ENCODE results near the gene MAN2A2.
"Not testable (repeated sequence)": the region's sequence is repeated elsewhere in the genome, so short reads cannot be mapped to it uniquely, and the experiment has no call there.

Gene MAN2A2

DNA sequence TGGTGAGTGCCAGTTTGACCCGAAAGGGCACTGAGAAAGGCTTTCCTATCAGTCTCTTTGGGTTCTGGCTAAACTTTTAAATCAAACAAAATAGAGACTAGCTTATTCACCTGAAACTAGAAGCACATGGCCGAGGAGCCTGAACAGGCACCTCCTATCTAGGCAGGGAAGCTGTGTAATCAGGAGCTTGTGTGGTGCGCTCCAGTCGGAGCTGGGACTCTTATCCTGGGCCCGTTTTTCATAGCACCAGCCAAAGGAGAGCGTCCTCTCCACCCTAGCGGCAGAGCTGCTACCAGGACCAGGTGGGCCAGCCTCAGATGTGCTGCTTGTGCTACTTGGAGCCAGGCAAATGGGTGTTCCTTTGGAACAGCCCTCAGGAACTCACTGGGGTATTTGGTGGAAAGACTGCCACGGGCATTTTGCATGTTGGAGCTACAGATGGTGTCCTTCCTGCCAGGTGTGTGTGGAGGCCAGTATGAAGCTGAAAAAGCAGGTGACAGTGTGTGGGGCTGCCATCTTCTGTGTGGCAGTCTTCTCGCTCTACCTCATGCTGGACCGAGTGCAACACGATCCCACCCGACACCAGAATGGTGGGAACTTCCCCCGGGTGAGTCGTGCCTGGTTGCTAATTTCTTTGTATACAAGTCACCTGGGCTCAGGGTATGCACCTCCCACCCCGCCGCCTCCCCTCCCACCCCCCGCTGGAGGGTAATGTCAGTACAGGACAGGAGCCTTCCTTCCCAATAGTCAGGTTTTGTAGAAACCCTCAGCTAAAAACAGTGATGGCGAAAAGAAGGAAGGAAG is 833 bp downstream of the MAN2A2 start:
- DNase-seq (ENCODE audit: low read depth in 3 of 3), result no peak

DNA sequence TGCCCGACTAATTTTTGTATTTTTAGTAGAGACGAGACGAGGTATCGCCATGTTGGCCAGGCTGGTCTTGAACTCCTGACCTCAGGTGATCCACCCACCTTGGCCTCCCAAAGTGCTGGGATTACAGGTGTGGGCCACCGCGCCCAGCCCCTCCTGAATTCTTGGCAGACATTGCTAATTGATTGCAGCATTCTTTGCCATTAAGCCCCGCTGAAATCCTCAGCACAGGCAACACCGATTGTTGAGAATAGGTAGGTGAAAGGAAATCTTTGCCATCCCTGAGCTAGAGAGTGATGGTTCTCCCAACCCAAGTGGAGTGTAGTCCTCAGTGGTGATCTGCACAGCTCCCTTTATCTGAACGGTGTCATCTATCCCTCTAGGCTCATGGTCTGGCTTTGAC is 1.6 kb downstream of the MAN2A2 start:
- DNase-seq (ENCODE audit: low read depth in 3 of 3), result no peak

- no peak for DNase-seq (ENCODE audit: low read depth in 3 of 3)
These were observed 2.4 kb downstream of the MAN2A2 start for GRCh38 chr15:90905306-90906180.

- no peak for DNase-seq (ENCODE audit: low read depth in 3 of 3)
These were observed 3.2 kb downstream of the MAN2A2 start for GRCh38 chr15:90906181-90906849.

DNA sequence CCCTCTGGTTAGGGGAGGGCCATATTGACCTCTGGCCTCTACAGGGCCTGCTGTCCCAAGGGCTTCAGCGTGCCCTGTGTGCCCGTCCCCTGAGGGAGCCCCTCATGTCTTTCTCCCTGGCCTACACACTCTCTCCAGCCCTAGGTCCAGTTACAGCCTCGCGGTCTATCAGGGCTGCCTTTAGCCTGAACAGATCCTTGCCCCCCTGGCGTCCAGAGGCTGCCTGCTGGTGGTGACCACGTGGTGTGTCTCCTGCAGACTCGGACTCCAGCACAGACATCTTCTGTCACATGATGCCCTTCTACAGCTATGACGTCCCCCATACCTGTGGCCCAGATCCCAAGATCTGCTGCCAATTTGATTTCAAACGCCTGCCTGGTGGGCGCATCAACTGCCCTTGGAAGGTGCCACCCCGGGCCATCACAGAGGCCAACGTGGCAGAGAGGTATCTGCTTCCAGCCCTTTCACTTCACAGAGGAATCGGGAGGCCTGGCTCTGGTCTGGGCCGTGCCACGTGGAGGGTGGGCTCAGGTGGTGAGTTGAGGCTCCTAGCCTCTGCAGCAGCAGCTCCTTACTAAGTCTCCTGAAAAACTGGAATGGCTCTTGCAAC is 4.1 kb downstream of the MAN2A2 start:
- no peak for DNase-seq (ENCODE audit: low read depth in 3 of 3)

DNA sequence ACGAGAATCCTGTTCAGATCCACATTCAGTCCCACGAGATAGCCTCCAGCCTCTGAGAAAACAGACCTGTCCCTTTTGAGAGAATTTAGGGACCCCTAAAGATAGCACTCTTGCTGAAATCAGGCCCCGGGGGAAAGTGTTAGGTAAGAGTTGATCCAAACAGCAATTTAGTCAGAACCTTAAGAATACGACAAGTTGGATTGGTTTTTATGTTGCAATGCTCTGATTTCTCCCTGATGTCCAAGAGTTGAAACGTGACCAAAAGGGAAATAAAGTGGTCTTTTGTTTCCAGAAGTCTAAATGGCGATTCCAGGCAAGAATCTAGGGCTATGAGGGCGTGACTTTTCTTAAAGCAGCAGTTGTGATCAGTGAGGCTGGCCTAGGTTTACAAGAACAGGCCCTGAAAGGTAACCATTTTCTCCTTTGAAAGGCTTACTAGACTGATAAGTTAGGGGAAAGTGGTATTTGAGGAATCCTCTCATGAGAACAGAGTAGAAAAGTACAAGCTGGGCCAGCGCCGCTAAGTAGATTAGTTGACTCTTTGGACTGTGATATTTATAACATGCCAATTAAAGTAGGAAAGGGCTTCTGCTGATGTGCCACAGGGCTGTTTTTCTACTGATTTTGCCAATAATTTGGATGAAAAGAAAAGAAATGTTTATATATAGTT is 4.9 kb downstream of the MAN2A2 start:
- no peak for DNase-seq (ENCODE audit: low read depth in 3 of 3)

- DNase-seq (ENCODE audit: low read depth in 3 of 3), result not testable (repeated sequence)
These were observed 6.3 kb downstream of the MAN2A2 start for GRCh38 chr15:90909449-90909848.

DNA sequence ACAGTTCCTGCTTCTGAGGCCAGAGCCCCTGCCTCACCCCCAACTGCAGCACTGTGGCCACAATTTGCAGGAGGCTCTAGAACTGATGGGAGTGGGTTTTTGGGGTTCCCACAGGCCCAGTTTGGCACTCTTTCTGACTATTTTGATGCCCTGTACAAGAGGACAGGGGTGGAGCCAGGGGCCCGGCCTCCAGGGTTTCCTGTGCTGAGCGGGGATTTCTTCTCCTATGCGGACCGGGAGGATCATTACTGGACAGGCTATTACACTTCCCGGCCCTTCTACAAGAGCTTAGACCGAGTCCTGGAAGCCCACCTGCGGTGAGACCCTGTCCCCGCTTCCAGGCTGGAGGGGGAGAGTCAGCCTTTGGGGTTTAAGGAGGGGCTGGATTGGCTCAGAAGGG is 6.9 kb downstream of the MAN2A2 start:
- no peak for DNase-seq (ENCODE audit: low read depth in 3 of 3)

DNA sequence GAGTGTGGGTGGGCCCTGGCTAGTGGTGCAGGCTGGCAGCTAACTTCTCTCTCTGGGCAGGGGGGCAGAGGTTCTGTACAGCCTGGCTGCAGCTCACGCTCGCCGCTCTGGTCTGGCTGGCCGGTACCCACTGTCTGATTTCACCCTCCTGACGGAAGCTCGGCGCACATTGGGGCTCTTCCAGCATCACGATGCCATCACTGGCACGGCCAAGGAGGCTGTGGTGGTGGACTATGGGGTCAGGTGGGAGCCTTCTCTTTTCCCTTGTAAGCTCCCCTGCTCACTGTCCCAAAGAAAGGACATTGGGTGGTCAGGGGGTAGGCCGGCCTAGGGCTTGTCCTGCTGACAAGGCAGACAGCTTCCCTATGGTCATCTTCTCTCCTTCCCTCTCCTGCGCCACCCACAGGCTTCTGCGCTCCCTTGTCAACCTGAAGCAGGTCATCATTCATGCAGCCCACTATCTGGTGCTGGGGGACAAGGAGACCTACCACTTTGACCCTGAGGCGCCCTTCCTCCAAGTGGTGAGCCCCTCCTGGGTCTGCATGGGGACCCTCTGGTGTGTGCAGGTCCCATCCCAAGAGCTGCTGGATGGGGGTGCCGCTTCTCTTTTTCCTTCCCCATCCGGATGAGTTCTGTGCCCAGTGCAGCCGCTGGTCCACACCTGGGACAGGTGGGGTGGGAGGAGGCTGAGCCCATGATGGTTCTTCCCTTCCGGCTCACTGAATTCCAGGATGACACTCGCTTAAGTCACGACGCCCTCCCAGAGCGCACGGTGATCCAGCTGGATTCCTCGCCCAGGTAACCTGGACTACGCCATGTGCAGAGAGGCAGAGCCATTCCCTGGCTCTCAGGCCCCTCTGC is 7.6 kb downstream of the MAN2A2 start:
- DNase-seq (ENCODE audit: low read depth in 3 of 3), result no peak

DNA sequence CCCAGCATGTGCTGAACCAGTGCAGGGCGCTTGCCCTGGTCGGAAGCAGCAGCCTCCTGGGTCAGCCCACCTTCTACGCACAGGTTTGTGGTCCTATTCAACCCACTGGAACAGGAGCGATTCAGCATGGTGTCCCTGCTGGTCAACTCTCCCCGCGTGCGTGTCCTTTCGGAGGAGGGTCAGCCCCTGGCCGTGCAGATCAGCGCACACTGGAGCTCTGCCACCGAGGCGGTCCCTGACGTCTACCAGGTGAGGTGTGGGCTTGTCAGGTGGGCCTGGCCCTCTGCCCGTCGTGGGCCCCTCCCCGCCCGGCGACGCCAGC is 8.2 kb downstream of the MAN2A2 start:
- DNase-seq (ENCODE audit: low read depth in 3 of 3), result no peak

DNA sequence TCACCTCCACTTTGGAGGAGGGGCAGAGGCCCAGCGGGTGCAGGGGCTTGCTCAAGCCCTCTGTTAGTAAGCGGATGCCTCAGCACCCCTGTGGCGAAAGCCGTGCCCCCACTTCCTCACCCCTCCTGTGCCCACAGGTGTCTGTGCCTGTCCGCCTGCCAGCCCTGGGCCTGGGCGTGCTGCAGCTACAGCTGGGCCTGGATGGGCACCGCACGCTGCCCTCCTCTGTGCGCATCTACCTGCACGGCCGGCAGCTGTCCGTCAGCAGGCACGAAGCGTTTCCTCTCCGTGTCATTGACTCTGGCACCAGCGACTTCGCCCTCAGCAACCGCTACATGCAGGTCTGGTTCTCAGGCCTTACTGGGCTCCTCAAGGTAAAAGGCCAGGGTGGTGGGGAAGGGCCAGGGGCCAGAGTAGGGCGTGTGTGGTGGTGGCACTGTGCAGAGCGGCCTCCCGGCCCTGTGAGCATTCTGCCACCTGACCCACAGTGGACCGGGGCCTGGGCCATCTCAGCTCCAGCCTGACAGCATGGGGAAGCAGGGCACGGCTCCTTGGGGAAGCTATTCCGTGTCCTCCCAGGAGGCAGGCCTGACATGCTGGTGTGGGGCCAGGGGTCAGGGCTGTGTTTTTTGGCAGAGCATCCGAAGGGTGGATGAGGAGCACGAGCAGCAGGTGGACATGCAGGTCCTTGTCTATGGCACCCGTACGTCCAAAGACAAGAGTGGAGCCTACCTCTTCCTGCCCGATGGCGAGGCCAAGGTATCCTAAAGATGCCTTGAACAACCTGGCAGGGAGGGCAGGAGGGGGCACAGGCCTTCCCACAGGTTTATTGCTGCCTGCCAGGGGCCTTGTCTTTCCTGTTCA is 9.0 kb downstream of the MAN2A2 start:
- DNase-seq (ENCODE audit: low read depth in 3 of 3), result no peak

- DNase-seq (ENCODE audit: low read depth in 3 of 3), result no peak
These were observed 9.6 kb downstream of the MAN2A2 start for GRCh38 chr15:90912770-90913075.

- DNase-seq (ENCODE audit: low read depth in 3 of 3), result no peak
These were observed 10.4 kb downstream of the MAN2A2 start for GRCh38 chr15:90913398-90913944.

- no peak for DNase-seq (ENCODE audit: low read depth in 3 of 3)
These were observed 11.4 kb downstream of the MAN2A2 start for GRCh38 chr15:90914305-90915080.

DNA sequence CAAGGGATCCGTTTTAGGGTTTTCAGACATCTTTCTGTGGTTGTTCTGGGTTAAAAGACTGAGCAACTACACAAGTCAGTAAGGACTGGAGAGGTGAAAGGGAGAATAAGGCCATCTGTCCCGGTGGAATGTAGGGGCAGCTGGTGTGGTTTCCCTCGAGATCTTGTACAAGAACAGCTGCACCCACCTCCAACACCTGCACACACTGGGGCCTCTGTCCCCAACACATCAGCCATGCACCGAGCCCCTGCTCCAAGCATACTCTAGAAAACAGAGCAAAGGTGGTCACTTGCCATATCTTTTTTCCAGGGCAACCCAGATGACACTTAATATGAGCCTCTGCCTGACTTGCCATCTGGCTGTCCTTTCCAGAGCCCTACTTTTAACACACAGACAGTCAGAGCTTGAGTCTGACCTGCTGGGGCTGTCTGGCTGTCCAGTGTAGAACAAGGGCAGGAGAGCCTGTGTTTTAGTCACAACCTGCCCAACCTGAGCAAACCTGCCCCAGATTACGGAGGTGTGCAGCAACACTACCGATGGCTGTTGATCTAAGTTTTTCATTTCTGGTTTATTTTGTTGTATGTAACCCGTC is 12.2 kb downstream of the MAN2A2 start:
- no peak for DNase-seq (ENCODE audit: low read depth in 3 of 3)

- no peak for DNase-seq (ENCODE audit: low read depth in 3 of 3)
These were observed 12.8 kb downstream of the MAN2A2 start for GRCh38 chr15:90915808-90916440.

DNA sequence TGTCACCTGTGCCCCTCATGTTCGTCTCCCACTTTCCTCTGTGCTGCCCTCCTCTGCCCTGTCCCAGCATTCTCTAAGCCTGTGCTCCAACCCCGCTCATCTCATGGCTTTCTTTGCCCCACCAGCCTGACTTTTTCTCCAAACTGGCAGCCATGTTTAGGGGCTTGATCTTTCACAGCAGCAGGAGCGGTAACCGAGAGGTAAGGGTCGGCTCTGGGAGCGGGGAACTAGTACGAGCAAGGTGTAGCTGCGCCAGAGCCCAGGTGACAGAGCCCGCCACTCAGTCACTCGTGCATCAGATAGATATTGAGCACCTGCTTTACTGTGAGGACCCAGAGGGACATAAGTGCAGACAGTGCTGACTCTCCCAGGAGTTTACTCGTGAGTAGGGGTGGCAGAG is 13.4 kb downstream of the MAN2A2 start:
- DNase-seq (ENCODE audit: low read depth in 3 of 3), result no peak

- DNase-seq (ENCODE audit: low read depth in 3 of 3), result no peak
These were observed 14.5 kb downstream of the MAN2A2 start for GRCh38 chr15:90917569-90917968.

All from stimulated activated CD4-positive, alpha-beta T cell treated with anti-CD3 and anti-CD28 coated beads, TNF-alpha, amount 100 ng/mL, for 24 hours (primary cell).